ENCODE results near the gene ERFL.

Gene ERFL

GRCh38 chr19:41929536-41930071 is 1.4 kb upstream of the ERFL start:
- ATAC-seq (replicated peaks; ENCODE audit: extremely low read depth, poor library complexity, severe bottlenecking) (no peak), DNase-seq (ENCODE audit: low spot score in 2 of 2) (no peak)
- Mint-ChIP-seq H3K4me1 (peaks cover 38% of the 10 kb centered on the region), H3K9me3 (no peaks in the 10 kb centered on the region), H3K36me3 (ENCODE audit: insufficient read depth) (peaks cover 13% of the 10 kb centered on the region), H3K27me3 (peaks cover 2% of the 10 kb centered on the region), H3K27ac (ENCODE audit: low read depth) (peak overlapping the region; percentile 22), H3K4me3 (no peak overlapping the region)

GRCh38 chr19:41928754-41929535 is 696 bp upstream of the ERFL start:
- Mint-ChIP-seq H3K27ac (ENCODE audit: low read depth) (peak overlapping the region; percentile 22), H3K4me1 (peaks cover 31% of the 10 kb centered on the region), H3K36me3 (ENCODE audit: insufficient read depth) (peaks cover 9% of the 10 kb centered on the region), H3K9me3 (no peaks in the 10 kb centered on the region), H3K4me3 (no peak overlapping the region), H3K27me3 (no peaks in the 10 kb centered on the region)
- DNase-seq (ENCODE audit: low spot score in 2 of 2) (no peak), ATAC-seq (replicated peaks; ENCODE audit: extremely low read depth, poor library complexity, severe bottlenecking) (peak; percentile 66)

GRCh38 chr19:41927497-41928192 is 604 bp downstream of the ERFL start:
- H3K27me3 Mint-ChIP-seq, result peaks cover 10% of the 10 kb centered on the region
- no peak overlapping the region for H3K4me3 Mint-ChIP-seq
- no peaks in the 10 kb centered on the region for H3K9me3 Mint-ChIP-seq
- DNase-seq (ENCODE audit: low spot score in 2 of 2) (no peak), ATAC-seq (replicated peaks; ENCODE audit: extremely low read depth, poor library complexity, severe bottlenecking) (no peak)
- no peak overlapping the region for H3K27ac Mint-ChIP-seq (ENCODE audit: low read depth)
- H3K4me1 Mint-ChIP-seq, result peaks cover 27% of the 10 kb centered on the region
- peaks cover 6% of the 10 kb centered on the region for H3K36me3 Mint-ChIP-seq (ENCODE audit: insufficient read depth)

- H3K27me3 Mint-ChIP-seq, result peaks cover 17% of the 10 kb centered on the region
- no peak for ATAC-seq (replicated peaks; ENCODE audit: extremely low read depth, poor library complexity, severe bottlenecking)
- H3K27ac Mint-ChIP-seq (ENCODE audit: low read depth), result no peak overlapping the region
- no peak overlapping the region for H3K4me3 Mint-ChIP-seq
- peaks cover 29% of the 10 kb centered on the region for H3K4me1 Mint-ChIP-seq
- DNase-seq (ENCODE audit: low spot score in 2 of 2), result no peak
- H3K36me3 Mint-ChIP-seq (ENCODE audit: insufficient read depth), result peaks cover 6% of the 10 kb centered on the region
- H3K9me3 Mint-ChIP-seq, result no peaks in the 10 kb centered on the region
These were observed 1.3 kb downstream of the ERFL start for GRCh38 chr19:41926763-41927496.

GRCh38 chr19:41926028-41926762 is 2.1 kb downstream of the ERFL start:
- H3K4me1 Mint-ChIP-seq, result peaks cover 29% of the 10 kb centered on the region
- DNase-seq (ENCODE audit: low spot score in 2 of 2) (no peak), ATAC-seq (replicated peaks; ENCODE audit: extremely low read depth, poor library complexity, severe bottlenecking) (no peak)
- no peak overlapping the region for H3K4me3 Mint-ChIP-seq
- no peaks in the 10 kb centered on the region for H3K9me3 Mint-ChIP-seq
- peaks cover 6% of the 10 kb centered on the region for H3K36me3 Mint-ChIP-seq (ENCODE audit: insufficient read depth)
- H3K27me3 Mint-ChIP-seq, result peaks cover 25% of the 10 kb centered on the region
- H3K27ac Mint-ChIP-seq (ENCODE audit: low read depth), result no peak overlapping the region

DNA sequence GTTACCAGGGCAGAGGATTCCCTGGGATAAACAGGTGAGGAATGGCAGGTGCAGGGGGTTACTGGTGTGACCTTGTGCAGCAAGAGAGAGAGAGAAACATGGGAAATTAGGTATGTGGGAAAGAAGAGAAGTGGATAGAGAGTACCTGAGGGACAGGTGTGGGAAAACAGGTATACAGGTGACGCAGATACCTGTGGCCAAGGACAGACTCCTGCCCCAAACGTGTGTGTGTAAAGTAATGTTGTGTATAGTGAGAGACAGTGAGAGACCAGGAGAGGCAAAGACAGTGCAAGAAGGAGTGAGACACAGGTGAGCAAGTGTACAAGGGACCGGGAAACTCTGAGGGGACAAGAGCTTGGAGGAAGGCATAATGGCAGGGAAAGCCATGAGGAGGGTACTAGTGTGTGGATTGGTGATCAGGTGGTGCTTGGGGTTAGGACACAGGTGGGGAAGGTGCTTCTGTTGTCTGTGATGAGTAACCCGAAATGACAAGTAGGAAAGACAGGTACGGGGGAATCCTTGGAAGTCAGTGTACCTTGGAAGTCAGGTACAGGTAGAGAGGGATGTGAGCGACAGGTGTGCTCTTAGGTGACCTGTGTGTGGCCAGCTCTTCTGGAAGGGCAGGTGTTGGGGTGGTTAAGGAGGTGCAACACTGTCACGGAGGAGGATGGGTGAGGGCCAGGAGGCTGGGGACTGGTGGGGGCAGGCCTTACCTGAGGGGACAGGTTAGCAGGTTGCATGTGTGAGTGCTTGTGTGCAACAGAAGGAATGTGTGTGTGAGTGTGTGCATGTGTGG is 2.8 kb downstream of the ERFL start:
- no peak for ATAC-seq (replicated peaks; ENCODE audit: extremely low read depth, poor library complexity, severe bottlenecking)
- peaks cover 27% of the 10 kb centered on the region for H3K27me3 Mint-ChIP-seq
- H3K36me3 Mint-ChIP-seq (ENCODE audit: insufficient read depth), result peaks cover 6% of the 10 kb centered on the region

GRCh38 chr19:41924151-41925145 is 3.8 kb downstream of the ERFL start:
- no peaks in the 10 kb centered on the region for H3K9me3 Mint-ChIP-seq
- no peak overlapping the region for H3K27ac Mint-ChIP-seq (ENCODE audit: low read depth)
- no peak overlapping the region for H3K4me3 Mint-ChIP-seq
- H3K36me3 Mint-ChIP-seq (ENCODE audit: insufficient read depth), result peaks cover 6% of the 10 kb centered on the region
- ATAC-seq (replicated peaks; ENCODE audit: extremely low read depth, poor library complexity, severe bottlenecking) (no peak), DNase-seq (ENCODE audit: low spot score in 2 of 2) (no peak)
- H3K4me1 Mint-ChIP-seq, result peaks cover 20% of the 10 kb centered on the region
- H3K27me3 Mint-ChIP-seq, result peaks cover 27% of the 10 kb centered on the region

More for the DNA sequence above, 2.8 kb downstream of the ERFL start:
- no peak for DNase-seq (ENCODE audit: low spot score in 2 of 2)
- Mint-ChIP-seq H3K27ac (ENCODE audit: low read depth) (no peak overlapping the region), H3K4me3 (no peak overlapping the region), H3K9me3 (no peaks in the 10 kb centered on the region), H3K4me1 (peaks cover 26% of the 10 kb centered on the region)

DNA sequence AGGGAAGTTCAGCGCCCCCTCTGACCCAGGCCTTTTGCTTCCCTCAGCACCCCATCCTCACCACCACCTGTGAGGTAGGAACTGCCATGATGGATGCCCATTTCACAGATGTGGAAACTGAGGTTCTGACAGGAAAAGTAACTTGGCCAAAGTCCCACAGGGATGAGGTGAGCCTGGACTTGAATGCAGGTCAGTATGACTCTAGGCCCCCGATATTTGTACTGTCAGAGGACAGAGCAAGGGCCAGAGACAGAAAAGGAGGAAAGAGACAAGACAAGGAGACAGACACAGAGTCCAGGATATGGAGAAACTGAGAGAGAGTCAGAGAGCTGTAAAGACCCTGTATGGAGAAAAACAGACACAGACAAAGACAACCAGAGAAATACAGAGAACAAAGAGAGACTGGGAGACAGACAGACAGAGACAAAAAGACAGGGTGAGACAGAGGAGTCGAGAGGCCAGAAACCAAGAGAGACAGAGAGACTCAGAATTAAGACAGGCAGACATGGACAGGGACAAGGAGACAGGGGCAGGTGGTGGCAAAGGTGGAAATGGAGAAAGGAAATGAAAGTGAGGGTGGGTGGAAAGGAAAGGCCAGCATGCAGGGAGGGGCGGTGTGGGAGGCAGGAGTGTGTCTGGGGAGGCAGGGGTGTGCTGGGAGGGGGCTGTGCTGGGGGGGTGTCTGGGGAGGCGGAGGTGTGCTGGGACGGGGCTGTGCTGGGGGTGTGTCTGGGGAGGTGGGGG is 5.0 kb downstream of the ERFL start:
- Mint-ChIP-seq H3K4me3 (no peak overlapping the region), H3K27ac (ENCODE audit: low read depth) (no peak overlapping the region), H3K27me3 (peaks cover 27% of the 10 kb centered on the region), H3K4me1 (peaks cover 11% of the 10 kb centered on the region), H3K36me3 (ENCODE audit: insufficient read depth) (peaks cover 1% of the 10 kb centered on the region), H3K9me3 (no peaks in the 10 kb centered on the region)
- no peak for ATAC-seq (replicated peaks; ENCODE audit: extremely low read depth, poor library complexity, severe bottlenecking)
- no peak for DNase-seq (ENCODE audit: low spot score in 2 of 2)

DNA sequence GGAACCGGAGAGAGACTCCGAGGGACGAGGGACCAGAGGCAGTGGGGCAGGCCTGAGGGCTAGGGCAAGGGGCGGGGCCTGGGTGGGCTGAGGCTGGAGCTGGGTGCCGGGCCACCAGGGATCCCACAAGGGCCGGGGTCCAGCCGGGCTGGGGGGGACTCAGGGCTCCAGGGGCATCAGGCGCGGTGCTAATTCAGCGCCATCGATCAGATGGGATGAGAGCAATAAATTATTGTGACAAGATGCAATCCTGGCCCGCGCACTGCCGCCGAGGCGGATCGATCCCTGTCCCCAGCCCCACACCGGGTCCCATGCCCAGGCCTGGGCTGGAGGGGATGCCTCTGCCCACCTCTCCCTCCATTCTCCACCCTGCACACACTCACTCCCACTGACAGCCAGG is 5.7 kb downstream of the ERFL start:
- Mint-ChIP-seq H3K27me3 (peaks cover 27% of the 10 kb centered on the region), H3K27ac (ENCODE audit: low read depth) (no peak overlapping the region), H3K4me3 (no peak overlapping the region), H3K4me1 (peaks cover 11% of the 10 kb centered on the region), H3K9me3 (no peaks in the 10 kb centered on the region), H3K36me3 (ENCODE audit: insufficient read depth) (no peaks in the 10 kb centered on the region)
- DNase-seq (ENCODE audit: low spot score in 2 of 2) (no peak), ATAC-seq (replicated peaks; ENCODE audit: extremely low read depth, poor library complexity, severe bottlenecking) (no peak)
